ENCODE data around the gene LARGE1.

DNA sequence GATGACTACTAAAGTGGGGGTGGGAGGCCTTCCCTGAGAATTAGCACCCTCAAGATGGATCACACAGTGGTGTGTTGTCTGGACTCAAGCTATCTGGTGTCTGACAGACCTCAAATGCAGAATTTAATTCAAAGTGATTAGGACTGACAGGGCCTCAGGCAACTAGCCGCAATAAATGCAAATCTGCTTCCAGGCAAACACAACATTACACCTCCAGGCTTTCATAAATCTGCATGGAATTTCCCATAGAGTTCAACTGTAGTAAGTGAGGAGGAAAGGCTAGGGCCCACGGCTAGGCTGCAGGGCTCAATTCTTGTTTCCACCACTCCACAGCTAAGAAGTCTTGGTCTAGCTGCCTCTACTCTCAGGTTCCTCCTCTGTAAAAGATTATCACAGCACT, 331.4 kb downstream of the LARGE1 start:
- TF ChIP-seq TAF1 (IDR thresholded peaks at IDR 0.05; ENCODE audit: low read depth, low read length) = no peak
- TF ChIP-seq POLR2A (IDR thresholded peaks at IDR 0.05; ENCODE audit: low read depth, low read length) = no peak
- no peak for TF ChIP-seq POLR2AphosphoS5 (IDR thresholded peaks at IDR 0.05; ENCODE audit: low read depth, low read length)
- TF ChIP-seq SPI1 (IDR thresholded peaks at IDR 0.05; ENCODE audit: low read depth, low read length) = no peak
